Measurements from ENCODE around the gene MAP3K12.

GRCh38 chr12:53516758-53517455 is 17.6 kb upstream of the MAP3K12 start:
- TF ChIP-seq CTCF (conservative IDR thresholded peaks at IDR 0.05), result no peak
- TF ChIP-seq EZH2 (IDR thresholded peaks at IDR 0.05; ENCODE audit: low read depth), result no peak

Measured in PC-9 (cell line).